A673 (cell line): ENCODE data around the gene PKD1. TPM values are rescaled to one million over a fixed set of nuclear protein-coding genes. Genes with fewer than 3 reads are reported as not detected.

Experiments
- BruUV-seq: library from RNA; stranded (reverse); fragments of 400-500 nt; replicated peaks from 2 replicates; lab custom pipeline; 2021; lab: Mats Ljungman, UMichigan
- CTCF ChIA-PET: fragments of 300-600 bp; sonication (Branson Sonifier 250); formaldehyde crosslinking; loops from one replicate; lab custom pipeline; 2022; ENCODE audit warnings: antibody characterized with exemption; lab: Charles Lee
- POLR2A ChIA-PET: fragments of 300-600 bp; sonication (Branson Sonifier 250); formaldehyde crosslinking; loops from one replicate; lab custom pipeline; 2022; ENCODE audit warnings: antibody characterized with exemption; ENCODE audit not compliant: low non-redundant PET; lab: Charles Lee
- DNase-seq: peaks from one replicate; pipeline ENCODE4 v3.0.0-alpha.2; 2015; ENCODE audit warnings: low spot score
- H3K27ac ChIP-seq: fragments of 200-600 bp; sonication (generic); 2 replicates; pipeline ENCODE4 v1.5.1; 2016; ENCODE audit warnings: mixed run types, low read depth, mild to moderate bottlenecking, mixed read lengths, antibody characterized with exemption, low read length; ENCODE audit not compliant: poor library complexity, severe bottlenecking
- H3K27me3 ChIP-seq: fragments of 200-600 bp; sonication (generic); replicated peaks from 2 replicates; pipeline ENCODE4 v1.6.1; 2017; ENCODE audit warnings: mixed run types, low read depth, mild to moderate bottlenecking, mixed read lengths, antibody characterized with exemption, low read length; ENCODE audit not compliant: insufficient read depth, poor library complexity
- H3K36me3 ChIP-seq: fragments of 200-600 bp; sonication (generic); 2 replicates; pipeline ENCODE4 v1.6.1; 2016; ENCODE audit warnings: mixed run types, mild to moderate bottlenecking, mixed read lengths, antibody characterized with exemption, low read length; ENCODE audit not compliant: insufficient read depth, poor library complexity, severe bottlenecking
- H3K4me1 ChIP-seq: fragments of 200-600 bp; sonication (generic); 2 replicates; pipeline ENCODE4 v1.6.1; 2017; ENCODE audit warnings: mixed run types, mild to moderate bottlenecking, mixed read lengths, antibody characterized with exemption, low read length; ENCODE audit not compliant: insufficient read depth, poor library complexity, severe bottlenecking
- H3K4me3 ChIP-seq: fragments of 200-600 bp; sonication (generic); 2 replicates; pipeline ENCODE4 v1.5.1; 2016; ENCODE audit warnings: low read depth, mixed run types, mild to moderate bottlenecking, mixed read lengths, low read length; ENCODE audit not compliant: poor library complexity, severe bottlenecking
- H3K9me3 ChIP-seq: fragments of 200-600 bp; sonication (generic); 2 replicates; pipeline ENCODE4 v1.6.1; 2016; ENCODE audit warnings: mixed run types, low read depth, mild to moderate bottlenecking, mixed read lengths, antibody characterized with exemption, low read length; ENCODE audit not compliant: poor library complexity, severe bottlenecking
- EZH2 ChIP-seq: fragments of 200-600 bp; sonication (generic); IDR thresholded peaks from 2 replicates; pipeline ENCODE4 v1.6.1; 2017; ENCODE audit warnings: borderline replicate concordance, low read depth, mild to moderate bottlenecking, mixed read lengths, antibody characterized with exemption, low read length; ENCODE audit not compliant: poor library complexity, severe bottlenecking
- intact Hi-C: fragments of 100-400 bp; cut with micrococcal nuclease; formaldehyde crosslinking; loops from one replicate; pipeline ENCODE4 v1.10.0; 2022; ENCODE audit not compliant: unreplicated experiment
- total RNA-seq: library from RNA; stranded (reverse); gene quantifications from 2 replicates; pipeline ENCODE4 v1.2.3, GENCODE V29; 2021
- TF ChIP-seq, protein P1 (sequence below): fragments of 300-800, 200-600 bp; sonication (generic); conservative IDR thresholded peaks from 2 replicates; pipeline ENCODE4 v1.5.1; 2017; ENCODE audit warnings: low read depth, mild to moderate bottlenecking, antibody characterized with exemption, low read length, moderate library complexity, mixed read lengths

Gene PKD1
- total RNA-seq, 1 experiment from 2014 or later: 121 TPM

DNA sequence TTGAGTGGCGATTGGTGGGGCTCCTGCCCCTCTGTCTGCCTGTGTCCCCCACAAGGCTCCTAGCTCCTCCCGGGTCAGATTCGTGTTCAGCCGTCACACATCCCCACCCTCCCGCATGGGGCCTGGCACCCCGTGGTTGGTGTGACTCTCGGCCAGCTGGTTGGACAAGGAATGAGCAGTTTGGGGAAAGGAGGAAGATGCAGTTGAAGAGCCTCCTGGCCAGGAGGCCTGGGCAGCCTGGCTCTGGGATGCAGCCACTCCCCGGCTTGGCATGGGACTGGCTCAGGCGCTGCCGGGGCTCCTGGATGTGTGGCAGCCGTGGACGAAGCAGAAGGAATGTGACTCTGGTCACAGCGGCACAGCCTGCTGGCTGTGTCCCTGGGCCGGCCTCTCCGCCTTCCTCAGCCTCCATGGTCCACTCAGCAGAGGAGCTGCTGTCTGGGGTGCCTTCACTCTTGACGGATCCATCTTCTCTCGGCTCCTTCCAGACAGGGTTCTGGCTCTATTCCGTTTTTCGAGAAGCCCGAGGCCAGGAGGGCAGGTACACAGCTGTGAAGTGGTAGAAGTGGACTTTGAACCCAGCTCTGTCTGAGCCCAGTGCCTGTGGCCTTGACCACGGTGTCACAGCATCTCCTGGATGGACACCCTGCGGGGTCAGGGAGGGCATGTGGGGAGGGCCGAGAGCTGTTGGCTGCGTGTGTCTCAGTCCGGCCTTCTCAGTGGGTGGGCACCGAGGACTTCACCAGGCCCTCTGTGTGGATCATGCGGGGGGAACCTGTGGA, 22.0 kb upstream of the PKD1 start:
- TF ChIP-seq EZH2: no peak
- TF ChIP-seq, protein P1, sequence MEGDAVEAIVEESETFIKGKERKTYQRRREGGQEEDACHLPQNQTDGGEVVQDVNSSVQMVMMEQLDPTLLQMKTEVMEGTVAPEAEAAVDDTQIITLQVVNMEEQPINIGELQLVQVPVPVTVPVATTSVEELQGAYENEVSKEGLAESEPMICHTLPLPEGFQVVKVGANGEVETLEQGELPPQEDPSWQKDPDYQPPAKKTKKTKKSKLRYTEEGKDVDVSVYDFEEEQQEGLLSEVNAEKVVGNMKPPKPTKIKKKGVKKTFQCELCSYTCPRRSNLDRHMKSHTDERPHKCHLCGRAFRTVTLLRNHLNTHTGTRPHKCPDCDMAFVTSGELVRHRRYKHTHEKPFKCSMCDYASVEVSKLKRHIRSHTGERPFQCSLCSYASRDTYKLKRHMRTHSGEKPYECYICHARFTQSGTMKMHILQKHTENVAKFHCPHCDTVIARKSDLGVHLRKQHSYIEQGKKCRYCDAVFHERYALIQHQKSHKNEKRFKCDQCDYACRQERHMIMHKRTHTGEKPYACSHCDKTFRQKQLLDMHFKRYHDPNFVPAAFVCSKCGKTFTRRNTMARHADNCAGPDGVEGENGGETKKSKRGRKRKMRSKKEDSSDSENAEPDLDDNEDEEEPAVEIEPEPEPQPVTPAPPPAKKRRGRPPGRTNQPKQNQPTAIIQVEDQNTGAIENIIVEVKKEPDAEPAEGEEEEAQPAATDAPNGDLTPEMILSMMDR: no peak
- BruUV-seq: no TSS peak
- H3K27me3 ChIP-seq: no peaks in the 10 kb centered on the region
- CTCF ChIA-PET: interaction anchor here (0.6 kb wide), 1 partner anchor 17 kb away, joined by 3 read pairs; no protein-coding TSS in a partner anchor
- intact Hi-C loops: loop anchor here (5.0 kb wide), 1 partner anchor 65 kb away; the partner anchor contains the start of gene E4F1
- POLR2A ChIA-PET: no interaction called here
- H3K27ac ChIP-seq: peak overlapping the region; percentile 64
- peak overlapping the region; percentile 91 for H3K4me3 ChIP-seq
- peaks cover 23% of the 10 kb centered on the region for H3K36me3 ChIP-seq
- H3K9me3 ChIP-seq: no peaks in the 10 kb centered on the region
- H3K4me1 ChIP-seq: peaks cover 34% of the 10 kb centered on the region
- DNase-seq: no peak

DNA sequence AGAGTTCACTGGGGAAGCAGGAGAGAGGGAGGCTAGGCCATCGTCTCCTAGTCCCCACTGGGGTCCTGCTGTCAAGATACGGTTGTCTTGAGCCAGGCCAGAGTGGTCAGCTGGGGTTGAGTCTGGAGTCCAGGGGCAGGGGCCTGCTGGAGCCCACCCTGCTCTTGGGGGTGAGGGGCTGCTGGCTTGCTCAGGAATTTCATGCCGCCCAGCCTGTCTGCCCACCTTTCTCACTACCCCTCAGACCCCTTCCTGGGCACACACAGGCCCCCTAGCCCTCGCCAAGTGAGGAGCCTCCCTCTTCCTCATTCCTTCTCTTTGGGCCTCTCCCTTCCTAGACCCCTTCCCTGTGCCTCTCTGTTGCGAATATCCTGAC, 21.1 kb upstream of the PKD1 start:
- intact Hi-C loops: loop anchor here (5.0 kb wide), 1 partner anchor 65 kb away; the partner anchor contains the start of gene E4F1
- Histone ChIP-seq H3K27ac (peak overlapping the region; percentile 64), H3K9me3 (no peaks in the 10 kb centered on the region), H3K4me1 (peaks cover 42% of the 10 kb centered on the region), H3K4me3 (peak overlapping the region; percentile 91), H3K36me3 (peaks cover 31% of the 10 kb centered on the region), H3K27me3 (no peaks in the 10 kb centered on the region)
- ChIA-PET POLR2A (no interaction called here), CTCF (no interaction called here)
- no peak for DNase-seq
- TF ChIP-seq, protein P1: no peak
- TF ChIP-seq EZH2: no peak
- BruUV-seq: no TSS peak

DNA sequence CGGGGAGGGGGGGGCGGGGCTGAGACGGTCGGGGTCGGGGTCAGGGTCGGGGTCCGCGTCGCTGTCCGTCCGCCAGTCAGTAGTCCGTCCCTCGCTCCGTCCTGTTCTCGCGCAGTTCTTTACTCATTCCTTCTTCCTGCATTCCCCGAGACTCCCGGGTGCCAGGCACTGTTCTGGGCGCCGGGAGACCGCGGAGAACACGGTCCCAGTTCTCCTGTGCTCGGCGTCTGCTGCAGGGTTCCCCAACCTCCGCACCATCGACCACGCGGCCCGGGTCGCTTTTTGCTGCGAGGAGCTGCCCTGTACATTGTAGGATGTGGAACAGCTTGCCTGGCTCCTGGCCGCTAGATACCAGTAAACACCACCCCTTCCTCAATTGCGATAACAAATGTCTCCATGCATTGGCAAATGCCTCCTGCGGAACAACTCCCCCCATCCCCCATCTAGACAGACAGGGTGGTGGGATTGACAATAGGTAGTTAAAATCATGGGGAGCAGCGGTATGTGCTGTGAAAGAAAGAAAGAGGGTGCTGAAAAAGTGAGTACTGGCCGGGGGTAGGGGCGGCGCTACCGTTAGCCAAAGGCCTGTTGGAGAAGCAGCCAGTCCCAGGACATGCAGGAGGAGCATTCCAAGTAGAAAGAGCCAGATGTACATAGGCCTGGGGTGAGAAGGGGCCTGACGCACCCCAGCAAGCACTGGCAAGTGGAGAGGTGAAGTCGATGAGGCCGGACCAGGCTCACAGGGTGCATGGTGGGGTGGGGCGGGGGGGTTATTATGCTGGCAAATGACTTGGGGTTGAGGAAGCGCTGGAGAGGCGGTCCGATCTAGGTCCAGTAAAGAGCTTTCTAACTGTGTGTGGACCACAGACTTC, 20.5 kb upstream of the PKD1 start:
- peaks cover 37% of the 10 kb centered on the region for H3K36me3 ChIP-seq
- TSS peak; percentile 76 for BruUV-seq
- no peaks in the 10 kb centered on the region for H3K27me3 ChIP-seq
- POLR2A ChIA-PET: interaction anchor here (0.6 to 1.1 kb wide), 9 partner anchors 9 to 985 kb away, joined by 3 to 10 read pairs (median 4); partner anchors contain the start of gene NPW
- peak; percentile 41 for DNase-seq
- no peaks in the 10 kb centered on the region for H3K9me3 ChIP-seq
- CTCF ChIA-PET: no interaction called here
- TF ChIP-seq EZH2: no peak
- TF ChIP-seq, protein P1: no peak
- peaks cover 48% of the 10 kb centered on the region for H3K4me1 ChIP-seq
- peak overlapping the region; percentile 72 for H3K27ac ChIP-seq
- intact Hi-C loops: loop anchor here (5.0 kb wide), 1 partner anchor 66 kb away; the partner anchor contains the start of gene E4F1
- peak overlapping the region; percentile 91 for H3K4me3 ChIP-seq
